Panc1 (cell line): Measurements from ENCODE around the gene HTR2C. TPM values are rescaled to one million over a fixed set of nuclear protein-coding genes. Genes with fewer than 3 reads are reported as not detected.

ENCODE experiments used
- ATAC-seq: fragments of 200-7000 bp; cut with Tn5 transposase; 2 replicates; pipeline ENCODE4 v1.9.1; 2020; ENCODE audit warnings: mild to moderate bottlenecking, moderate library complexity
- BruUV-seq: library from RNA; stranded (reverse); fragments of 400-500 nt; replicated peaks from 2 replicates; lab custom pipeline; 2021; lab: Mats Ljungman, UMichigan
- CTCF ChIA-PET: fragments of 300-600 bp; sonication (Branson Sonifier 250); formaldehyde crosslinking; loops from one replicate; lab custom pipeline; 2022; ENCODE audit warnings: antibody characterized with exemption; lab: Charles Lee
- POLR2A ChIA-PET: fragments of 300-600 bp; sonication (Branson Sonifier 250); formaldehyde crosslinking; loops from one replicate; lab custom pipeline; 2022; ENCODE audit warnings: antibody characterized with exemption; lab: Charles Lee
- DNase-seq: peaks from one replicate; pipeline ENCODE4 v3.0.0-alpha.2; 2010; ENCODE audit warnings: low read depth, low spot score
- H3K27ac ChIP-seq: 2 replicates; pipeline ENCODE4 v1.5.1; 2011; ENCODE audit warnings: mild to moderate bottlenecking, low read length, inconsistent platforms
- H3K27me3 ChIP-seq: fragments of 200-500 bp; sonication (Bioruptor generic); 2 replicates; pipeline ENCODE4 v1.6.0; 2014; ENCODE audit warnings: low read length, inconsistent platforms; ENCODE audit not compliant: control insufficient read depth, insufficient read depth
- H3K36me3 ChIP-seq: fragments of 200-500 bp; sonication (Bioruptor generic); 2 replicates; pipeline ENCODE4 v1.5.1; 2014; ENCODE audit warnings: inconsistent platforms, mild to moderate bottlenecking, low read length, moderate library complexity; ENCODE audit not compliant: control insufficient read depth, insufficient read depth
- H3K4me1 ChIP-seq: 2 replicates; pipeline ENCODE4 v1.5.1; 2011; ENCODE audit warnings: inconsistent platforms, mild to moderate bottlenecking, low read length, moderate library complexity; ENCODE audit not compliant: control insufficient read depth, insufficient read depth
- H3K4me3 ChIP-seq, 2 experiments: 2 replicates each; pipeline ENCODE4 v1.5.1; 2011 to 2012; ENCODE audit warnings: low read depth in 2 of 2, low read length in 2 of 2, mild to moderate bottlenecking in 2 of 2, inconsistent platforms in 1 of 2, moderate library complexity in 1 of 2
- H3K9me3 ChIP-seq: fragments of 200-500 bp; sonication (Bioruptor generic); 2 replicates; pipeline ENCODE4 v1.5.1; 2014; ENCODE audit warnings: low read depth, mild to moderate bottlenecking, inconsistent platforms, low read length, moderate library complexity; ENCODE audit not compliant: control insufficient read depth, insufficient read depth
- POLR2AphosphoS5 ChIP-seq: IDR thresholded peaks from 2 replicates; pipeline ENCODE4 v1.6.1; 2012; ENCODE audit warnings: mild to moderate bottlenecking, low read depth, low read length, moderate library complexity
- SIN3A ChIP-seq: IDR thresholded peaks from 2 replicates; pipeline ENCODE4 v1.6.1; 2012; ENCODE audit warnings: low read depth, mild to moderate bottlenecking, low read length, moderate library complexity, borderline replicate concordance; ENCODE audit not compliant: insufficient read depth
- TCF7L2 ChIP-seq: IDR thresholded peaks from 2 replicates; pipeline ENCODE4 v1.6.1; 2011; ENCODE audit warnings: mild to moderate bottlenecking, low read depth, low read length, inconsistent platforms
- in situ Hi-C: cut with HindIII; loops from 2 replicates; pipeline ENCODE4 v1.10.0; 2016; ENCODE audit warnings: low sequenced_read_pairs, low pct_unique_long_range_greater_than_20kb
- intact Hi-C: fragments of 100-400 bp; cut with micrococcal nuclease; formaldehyde crosslinking; loops from one replicate; pipeline ENCODE4 v1.10.0; 2022; ENCODE audit not compliant: unreplicated experiment
- total RNA-seq: library from RNA; stranded (reverse); gene quantifications from one replicate; pipeline ENCODE4 v1.2.1, GENCODE V29; 2021; ENCODE audit not compliant: unreplicated experiment
- TF ChIP-seq, protein P1 (sequence below), 2 experiments: IDR thresholded peaks; 2 replicates each; pipeline ENCODE4 v1.6.1; 2011 to 2012; ENCODE audit warnings: low read depth in 2 of 2, control low read depth in 1 of 2, low read length in 1 of 2, mild to moderate bottlenecking in 1 of 2, moderate library complexity in 1 of 2; ENCODE audit not compliant: insufficient read depth in 1 of 2
- TF ChIP-seq, protein P2 (sequence below): fragments of 450-650 bp; IDR thresholded peaks from 2 replicates; pipeline ENCODE4 v1.5.1; 2017; ENCODE audit warnings: mild to moderate bottlenecking

Gene HTR2C
- total RNA-seq, 1 experiment from 2014 or later = not detected

GRCh38 chrX:114903618-114904017 is 319.7 kb downstream of the HTR2C start:
- Histone ChIP-seq H3K4me1 (no peaks in the 10 kb centered on the region), H3K27ac (no peak overlapping the region), H3K4me3 (no peak overlapping the region), H3K9me3 (no peaks in the 10 kb centered on the region), H3K27me3 (no peaks in the 10 kb centered on the region), H3K36me3 (no peaks in the 10 kb centered on the region)
- intact Hi-C loops = no loop called here
- POLR2A ChIA-PET = no interaction called here
- TF ChIP-seq SIN3A (no peak), POLR2AphosphoS5 (no peak), TCF7L2 (no peak)
- TF ChIP-seq, protein P1, sequence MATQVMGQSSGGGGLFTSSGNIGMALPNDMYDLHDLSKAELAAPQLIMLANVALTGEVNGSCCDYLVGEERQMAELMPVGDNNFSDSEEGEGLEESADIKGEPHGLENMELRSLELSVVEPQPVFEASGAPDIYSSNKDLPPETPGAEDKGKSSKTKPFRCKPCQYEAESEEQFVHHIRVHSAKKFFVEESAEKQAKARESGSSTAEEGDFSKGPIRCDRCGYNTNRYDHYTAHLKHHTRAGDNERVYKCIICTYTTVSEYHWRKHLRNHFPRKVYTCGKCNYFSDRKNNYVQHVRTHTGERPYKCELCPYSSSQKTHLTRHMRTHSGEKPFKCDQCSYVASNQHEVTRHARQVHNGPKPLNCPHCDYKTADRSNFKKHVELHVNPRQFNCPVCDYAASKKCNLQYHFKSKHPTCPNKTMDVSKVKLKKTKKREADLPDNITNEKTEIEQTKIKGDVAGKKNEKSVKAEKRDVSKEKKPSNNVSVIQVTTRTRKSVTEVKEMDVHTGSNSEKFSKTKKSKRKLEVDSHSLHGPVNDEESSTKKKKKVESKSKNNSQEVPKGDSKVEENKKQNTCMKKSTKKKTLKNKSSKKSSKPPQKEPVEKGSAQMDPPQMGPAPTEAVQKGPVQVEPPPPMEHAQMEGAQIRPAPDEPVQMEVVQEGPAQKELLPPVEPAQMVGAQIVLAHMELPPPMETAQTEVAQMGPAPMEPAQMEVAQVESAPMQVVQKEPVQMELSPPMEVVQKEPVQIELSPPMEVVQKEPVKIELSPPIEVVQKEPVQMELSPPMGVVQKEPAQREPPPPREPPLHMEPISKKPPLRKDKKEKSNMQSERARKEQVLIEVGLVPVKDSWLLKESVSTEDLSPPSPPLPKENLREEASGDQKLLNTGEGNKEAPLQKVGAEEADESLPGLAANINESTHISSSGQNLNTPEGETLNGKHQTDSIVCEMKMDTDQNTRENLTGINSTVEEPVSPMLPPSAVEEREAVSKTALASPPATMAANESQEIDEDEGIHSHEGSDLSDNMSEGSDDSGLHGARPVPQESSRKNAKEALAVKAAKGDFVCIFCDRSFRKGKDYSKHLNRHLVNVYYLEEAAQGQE (IDR thresholded peaks at IDR 0.05; ENCODE audit: insufficient read depth in 1 of 2, low read depth in 2 of 2, low read length in 1 of 2) = no peak
- TF ChIP-seq, protein P2, sequence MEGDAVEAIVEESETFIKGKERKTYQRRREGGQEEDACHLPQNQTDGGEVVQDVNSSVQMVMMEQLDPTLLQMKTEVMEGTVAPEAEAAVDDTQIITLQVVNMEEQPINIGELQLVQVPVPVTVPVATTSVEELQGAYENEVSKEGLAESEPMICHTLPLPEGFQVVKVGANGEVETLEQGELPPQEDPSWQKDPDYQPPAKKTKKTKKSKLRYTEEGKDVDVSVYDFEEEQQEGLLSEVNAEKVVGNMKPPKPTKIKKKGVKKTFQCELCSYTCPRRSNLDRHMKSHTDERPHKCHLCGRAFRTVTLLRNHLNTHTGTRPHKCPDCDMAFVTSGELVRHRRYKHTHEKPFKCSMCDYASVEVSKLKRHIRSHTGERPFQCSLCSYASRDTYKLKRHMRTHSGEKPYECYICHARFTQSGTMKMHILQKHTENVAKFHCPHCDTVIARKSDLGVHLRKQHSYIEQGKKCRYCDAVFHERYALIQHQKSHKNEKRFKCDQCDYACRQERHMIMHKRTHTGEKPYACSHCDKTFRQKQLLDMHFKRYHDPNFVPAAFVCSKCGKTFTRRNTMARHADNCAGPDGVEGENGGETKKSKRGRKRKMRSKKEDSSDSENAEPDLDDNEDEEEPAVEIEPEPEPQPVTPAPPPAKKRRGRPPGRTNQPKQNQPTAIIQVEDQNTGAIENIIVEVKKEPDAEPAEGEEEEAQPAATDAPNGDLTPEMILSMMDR = no peak
- DNase-seq (no peak), ATAC-seq (no peak)
- in situ Hi-C loops = no loop called here
- CTCF ChIA-PET = no interaction called here
- BruUV-seq = no TSS peak

DNA sequence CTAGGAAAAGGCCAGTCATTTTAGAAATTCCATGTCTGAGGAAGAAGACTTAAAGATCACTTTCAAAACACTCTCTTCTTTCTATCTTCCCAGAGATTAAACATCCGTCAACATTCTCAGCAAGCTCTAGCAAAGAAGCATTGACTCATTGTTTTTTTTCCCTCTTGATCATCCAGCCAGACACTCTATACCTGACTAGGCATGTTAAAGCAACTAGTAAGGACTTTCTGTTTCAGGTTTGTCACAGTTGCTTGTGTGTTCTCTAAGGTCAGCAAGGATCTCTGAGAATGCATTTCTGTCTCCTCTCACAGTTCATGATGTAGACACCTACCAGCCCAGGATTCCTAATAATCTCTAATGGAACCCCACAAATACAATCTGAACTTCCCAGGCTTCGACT is 321.4 kb downstream of the HTR2C start:
- BruUV-seq = no TSS peak
- intact Hi-C loops = no loop called here

More for the DNA sequence above, 321.4 kb downstream of the HTR2C start:
- Histone ChIP-seq H3K27ac (no peak overlapping the region), H3K4me3 (no peak overlapping the region), H3K27me3 (no peaks in the 10 kb centered on the region), H3K9me3 (no peaks in the 10 kb centered on the region), H3K4me1 (no peaks in the 10 kb centered on the region), H3K36me3 (no peaks in the 10 kb centered on the region)
- no peak for DNase-seq
- TF ChIP-seq, protein P1 (IDR thresholded peaks at IDR 0.05; ENCODE audit: insufficient read depth in 1 of 2, low read depth in 2 of 2, low read length in 1 of 2) = no peak
- TF ChIP-seq POLR2AphosphoS5 (no peak), TCF7L2 (no peak), SIN3A (no peak)
- ATAC-seq = no peak
- CTCF ChIA-PET = no interaction called here
- POLR2A ChIA-PET = no interaction called here
- in situ Hi-C loops = no loop called here
